NAMALWA (cell line): ENCODE data around the gene CD177.
"Not testable (repeated sequence)": the region's sequence is repeated elsewhere in the genome, so short reads cannot be mapped to it uniquely, and the experiment has no call there.

Experiments
- DNase-seq: peaks from one replicate; pipeline ENCODE4 v3.0.0-alpha.2; 2015; ENCODE audit warnings: low spot score

CD177 gene, protein sequence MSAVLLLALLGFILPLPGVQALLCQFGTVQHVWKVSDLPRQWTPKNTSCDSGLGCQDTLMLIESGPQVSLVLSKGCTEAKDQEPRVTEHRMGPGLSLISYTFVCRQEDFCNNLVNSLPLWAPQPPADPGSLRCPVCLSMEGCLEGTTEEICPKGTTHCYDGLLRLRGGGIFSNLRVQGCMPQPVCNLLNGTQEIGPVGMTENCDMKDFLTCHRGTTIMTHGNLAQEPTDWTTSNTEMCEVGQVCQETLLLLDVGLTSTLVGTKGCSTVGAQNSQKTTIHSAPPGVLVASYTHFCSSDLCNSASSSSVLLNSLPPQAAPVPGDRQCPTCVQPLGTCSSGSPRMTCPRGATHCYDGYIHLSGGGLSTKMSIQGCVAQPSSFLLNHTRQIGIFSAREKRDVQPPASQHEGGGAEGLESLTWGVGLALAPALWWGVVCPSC

GRCh38 chr19:43353606-43354304 lies at the start of gene CD177:
Gene CD177 (plus strand): TSS chr19:43353686. CDS start chr19:43353715, 29 bp downstream.
- no peak for DNase-seq

GRCh38 chr19:43305642-43306041 lies 47.8 kb upstream of the CD177 start:
- peak; percentile 18 for DNase-seq

GRCh38 chr19:43306097-43306496 lies 47.4 kb upstream of the CD177 start:
- DNase-seq: no peak

DNA sequence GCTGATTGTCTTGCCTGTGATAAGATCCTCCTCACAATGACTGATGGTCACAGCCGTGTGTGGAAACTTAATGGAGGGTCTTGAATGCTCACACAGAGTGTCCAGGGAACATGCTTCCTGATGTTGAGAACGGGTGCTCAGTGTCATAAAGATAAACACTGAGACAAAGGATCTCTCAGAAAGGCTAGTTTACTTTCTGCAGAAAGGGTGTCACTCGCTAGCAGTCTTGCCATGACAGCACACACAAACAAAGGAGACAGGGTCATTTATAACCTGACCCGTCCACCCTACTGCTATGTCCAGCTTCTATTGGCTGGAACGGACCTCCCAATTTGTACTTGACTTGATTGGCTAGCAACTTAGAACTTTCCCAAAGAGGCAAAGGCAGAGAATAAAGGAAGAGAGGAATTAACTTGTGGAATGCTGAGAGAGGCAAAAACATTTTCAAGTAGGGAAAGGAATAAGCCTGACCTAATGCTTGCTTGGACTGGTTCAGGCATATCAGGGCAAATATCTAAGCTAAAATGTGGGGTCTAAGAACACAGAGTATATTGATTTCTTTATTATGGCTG lies 45.2 kb upstream of the CD177 start:
- no peak for DNase-seq

- no peak for DNase-seq
Measured at GRCh38 chr19:43309466-43309865, 44.0 kb upstream of the CD177 start.

GRCh38 chr19:43310221-43310620 lies 43.3 kb upstream of the CD177 start:
- DNase-seq: no peak

- no peak for DNase-seq
Measured at GRCh38 chr19:43311256-43311655, 42.2 kb upstream of the CD177 start.

- DNase-seq: no peak
Measured at GRCh38 chr19:43311706-43312105, 41.8 kb upstream of the CD177 start.

GRCh38 chr19:43313711-43314495 lies 39.6 kb upstream of the CD177 start:
- no peak for DNase-seq

DNA sequence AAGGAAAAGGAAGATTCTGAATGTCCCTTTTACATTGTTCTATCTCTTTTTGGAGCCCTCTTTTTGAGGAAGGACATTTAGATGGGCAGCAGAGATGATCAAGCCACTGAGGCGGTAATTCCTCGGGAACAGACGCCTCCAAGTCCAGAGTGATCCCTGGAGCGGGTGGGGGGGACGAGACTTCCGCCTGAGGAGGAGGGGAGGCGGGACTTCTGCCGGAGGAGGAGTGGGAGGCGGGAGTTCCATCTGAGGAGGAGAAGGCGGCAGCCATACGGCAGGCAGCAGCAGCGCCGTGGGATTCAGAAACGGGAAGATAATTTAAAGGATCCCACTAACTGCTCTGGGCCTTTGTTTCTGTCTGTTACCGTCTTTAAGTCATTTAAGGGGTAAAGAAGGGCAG lies 37.6 kb upstream of the CD177 start:
- DNase-seq: no peak

DNA sequence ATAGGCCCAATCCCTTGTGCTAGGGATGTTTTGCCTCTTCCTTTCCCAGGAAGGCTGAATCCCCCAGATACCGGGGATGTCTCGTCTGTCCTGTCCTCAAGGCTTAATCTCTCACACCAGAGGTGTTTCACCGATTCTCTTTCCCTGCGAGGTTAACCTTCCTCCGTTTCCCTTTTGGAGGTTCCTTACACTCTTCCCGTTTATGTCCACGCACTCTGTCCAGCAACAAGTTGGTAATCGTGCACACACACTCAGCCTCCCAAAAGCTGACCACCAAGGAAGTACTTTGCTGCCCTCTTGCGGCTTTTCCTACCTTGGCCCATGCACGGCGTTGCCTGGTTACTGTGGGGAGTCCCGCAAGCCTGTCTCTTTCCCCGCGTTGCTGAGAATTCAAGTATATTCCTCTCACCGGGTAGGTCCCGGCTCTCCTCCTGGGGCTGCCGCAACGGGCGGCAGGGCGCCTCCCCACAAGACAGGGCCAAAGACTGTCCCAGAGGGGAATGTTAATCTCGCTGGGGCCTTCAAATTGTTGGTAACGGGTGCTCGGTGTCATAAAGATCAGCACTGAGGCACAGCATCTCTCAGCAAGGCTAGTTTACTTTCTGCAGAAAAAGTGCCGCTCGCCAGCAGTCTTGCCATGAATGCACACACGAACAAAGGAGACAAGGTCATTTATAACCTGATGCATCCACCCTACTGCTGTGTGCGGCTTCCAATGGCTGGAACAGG lies 36.7 kb upstream of the CD177 start:
- no peak for DNase-seq

DNA sequence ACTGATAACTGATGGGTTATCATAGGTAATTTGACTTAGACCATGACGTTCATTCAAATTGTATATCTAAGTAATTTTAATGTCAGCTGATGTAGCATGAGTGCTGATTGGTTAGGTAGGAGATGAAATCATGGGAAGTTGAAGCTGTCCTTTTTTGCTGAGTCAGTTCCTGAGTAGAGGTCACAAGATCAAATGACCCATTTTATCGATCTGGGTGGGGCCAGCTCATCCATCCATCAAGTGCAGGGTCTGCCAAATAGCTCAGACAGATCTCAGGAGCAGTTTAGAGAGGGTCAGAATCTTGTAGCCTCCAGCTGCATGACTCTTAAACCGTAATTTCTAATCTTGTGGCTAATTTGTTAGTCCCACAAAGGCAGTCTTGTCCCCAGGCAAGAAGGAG lies 35.3 kb upstream of the CD177 start:
- no peak for DNase-seq

GRCh38 chr19:43318796-43319314 lies 34.6 kb upstream of the CD177 start:
- DNase-seq: no peak

GRCh38 chr19:43320546-43320945 lies 32.9 kb upstream of the CD177 start:
- DNase-seq: no peak

- not testable (repeated sequence) for DNase-seq
Measured at GRCh38 chr19:43326761-43327160, 26.7 kb upstream of the CD177 start.

GRCh38 chr19:43328561-43328960 lies 24.9 kb upstream of the CD177 start:
- not testable (repeated sequence) for DNase-seq

- DNase-seq: not testable (repeated sequence)
Measured at GRCh38 chr19:43329049-43329448, 24.4 kb upstream of the CD177 start.

DNA sequence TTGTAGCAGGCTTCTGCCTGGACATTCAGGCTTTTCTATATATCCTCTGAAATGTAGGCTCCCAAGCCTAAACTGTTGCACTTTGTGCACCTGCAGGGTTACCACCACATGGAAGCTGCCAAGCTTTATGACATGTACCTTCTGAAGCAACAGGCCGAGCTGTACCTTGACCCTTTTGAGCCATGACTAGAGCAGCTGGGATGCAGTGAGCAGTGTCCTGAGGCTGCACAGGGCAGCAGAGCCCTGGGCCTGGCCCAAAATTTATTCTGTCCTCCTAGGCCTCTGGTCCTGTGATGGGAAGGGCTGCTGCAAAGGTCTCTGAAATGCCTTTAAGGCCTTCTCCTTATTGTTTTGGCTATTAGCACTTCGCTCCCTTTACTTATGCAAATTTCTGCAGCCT lies 23.5 kb upstream of the CD177 start:
- no peak for DNase-seq

GRCh38 chr19:43330726-43331434 lies 22.6 kb upstream of the CD177 start:
- DNase-seq: no peak

- no peak for DNase-seq
Measured at GRCh38 chr19:43331435-43332010, 22.0 kb upstream of the CD177 start.
